ENCODE measurements around the gene CERK.

The CERK gene

GRCh38 chr22:46696614-46697013 is 41.4 kb downstream of the CERK start:
- Histone ChIP-seq H3K4me2 (ENCODE audit: low read depth, low read length) (no peak overlapping the region), H2AFZ (ENCODE audit: low read length) (no peak overlapping the region), H3K4me3 (ENCODE audit: low read length) (no peak overlapping the region), H3K27ac (ENCODE audit: low read length) (no peak overlapping the region), H4K20me1 (ENCODE audit: insufficient read depth, low read length) (no peaks in the 10 kb centered on the region), H3K27me3 (replicated peaks; ENCODE audit: insufficient read depth, low read length) (no peaks in the 10 kb centered on the region), H3K4me1 (ENCODE audit: low read length) (no peaks in the 10 kb centered on the region), H3F3A (ENCODE audit: insufficient read depth, low read length) (no peaks in the 10 kb centered on the region), H3K36me3 (replicated peaks; ENCODE audit: insufficient read depth, low read length) (peaks cover 4% of the 10 kb centered on the region; the same call in 1 of the 2 replicates), H3K9me3 (replicated peaks; ENCODE audit: insufficient read depth, low read length) (no peaks in the 10 kb centered on the region), H3K9ac (ENCODE audit: low read length) (no peak overlapping the region), H3K9me2 (replicated peaks; ENCODE audit: insufficient read depth, low read length) (no peaks in the 10 kb centered on the region), H3K79me2 (ENCODE audit: low read length) (0 out of 2 replicates have a peak, but pooled peaks cover 2% of the 10 kb centered on the region)
- no peak for DNase-seq
- TF ChIP-seq EZH2phosphoT487 (IDR thresholded peaks at IDR 0.05; ENCODE audit: low read length) (no peak), EZH2 (optimal IDR thresholded peaks at IDR 0.05; ENCODE audit: low read depth, low read length) (no peak), CTCF (IDR thresholded peaks at IDR 0.05; ENCODE audit: low read length) (no peak)

- Histone ChIP-seq H4K20me1 (ENCODE audit: insufficient read depth, low read length) (no peaks in the 10 kb centered on the region), H2AFZ (ENCODE audit: low read length) (no peak overlapping the region), H3K79me2 (ENCODE audit: low read length) (0 out of 2 replicates have a peak, but pooled peaks cover 2% of the 10 kb centered on the region), H3K9me2 (replicated peaks; ENCODE audit: insufficient read depth, low read length) (no peaks in the 10 kb centered on the region), H3K36me3 (replicated peaks; ENCODE audit: insufficient read depth, low read length) (peaks cover 4% of the 10 kb centered on the region; the same call in 1 of the 2 replicates), H3K4me2 (ENCODE audit: low read depth, low read length) (no peak overlapping the region), H3F3A (ENCODE audit: insufficient read depth, low read length) (no peaks in the 10 kb centered on the region), H3K4me3 (ENCODE audit: low read length) (no peak overlapping the region), H3K9me3 (replicated peaks; ENCODE audit: insufficient read depth, low read length) (no peaks in the 10 kb centered on the region), H3K4me1 (ENCODE audit: low read length) (no peaks in the 10 kb centered on the region), H3K27me3 (replicated peaks; ENCODE audit: insufficient read depth, low read length) (no peaks in the 10 kb centered on the region), H3K27ac (ENCODE audit: low read length) (no peak overlapping the region), H3K9ac (ENCODE audit: low read length) (no peak overlapping the region)
- TF ChIP-seq EZH2phosphoT487 (IDR thresholded peaks at IDR 0.05; ENCODE audit: low read length) (no peak), EZH2 (optimal IDR thresholded peaks at IDR 0.05; ENCODE audit: low read depth, low read length) (no peak), CTCF (IDR thresholded peaks at IDR 0.05; ENCODE audit: low read length) (no peak)
- DNase-seq, result no peak
Measured at GRCh38 chr22:46696229-46696518, 41.9 kb downstream of the CERK start.

- no peaks in the 10 kb centered on the region for H4K20me1 ChIP-seq (ENCODE audit: insufficient read depth, low read length)
- no peak overlapping the region for H3K27ac ChIP-seq (ENCODE audit: low read length)
- H3K79me2 ChIP-seq (ENCODE audit: low read length), result 0 out of 2 replicates have a peak, but pooled peaks cover 2% of the 10 kb centered on the region
- TF ChIP-seq EZH2 (optimal IDR thresholded peaks at IDR 0.05; ENCODE audit: low read depth, low read length), result no peak
- TF ChIP-seq CTCF (IDR thresholded peaks at IDR 0.05; ENCODE audit: low read length), result no peak
- TF ChIP-seq EZH2phosphoT487 (IDR thresholded peaks at IDR 0.05; ENCODE audit: low read length), result no peak
- H3K36me3 ChIP-seq (replicated peaks; ENCODE audit: insufficient read depth, low read length), result peaks cover 7% of the 10 kb centered on the region; the same call in 1 of the 2 replicates
- H3K9ac ChIP-seq (ENCODE audit: low read length), result no peak overlapping the region
- H3K27me3 ChIP-seq (replicated peaks; ENCODE audit: insufficient read depth, low read length), result no peaks in the 10 kb centered on the region
- no peak for DNase-seq
- no peaks in the 10 kb centered on the region for H3K9me2 ChIP-seq (replicated peaks; ENCODE audit: insufficient read depth, low read length)
- H3K9me3 ChIP-seq (replicated peaks; ENCODE audit: insufficient read depth, low read length), result no peaks in the 10 kb centered on the region
- no peak overlapping the region for H2AFZ ChIP-seq (ENCODE audit: low read length)
- H3K4me1 ChIP-seq (ENCODE audit: low read length), result no peaks in the 10 kb centered on the region
- no peak overlapping the region for H3K4me3 ChIP-seq (ENCODE audit: low read length)
- H3K4me2 ChIP-seq (ENCODE audit: low read depth, low read length), result no peak overlapping the region
- H3F3A ChIP-seq (ENCODE audit: insufficient read depth, low read length), result no peaks in the 10 kb centered on the region
Measured at GRCh38 chr22:46695346-46696228, 42.5 kb downstream of the CERK start.
